Measurements from ENCODE around the gene SORBS2. TPM values are rescaled to one million over a fixed set of nuclear protein-coding genes. Genes with fewer than 3 reads are reported as not detected.
"Not testable (repeated sequence)": the region's sequence is repeated elsewhere in the genome, so short reads cannot be mapped to it uniquely, and the experiment has no call there.

Gene SORBS2
- total RNA-seq, 5 donors from 2014 or later (not counting 1 experiment from before 2014, with no cell fraction given) = 0.15 to 1.9 (median 0.98) TPM; not detected in 1

- POLR2A ChIA-PET = no interaction called here
- no peak for DNase-seq
- no peaks in the 10 kb centered on the region for H3K9me3 Mint-ChIP-seq
- H3K4me1 ChIP-seq (ENCODE audit: control insufficient read depth in 1 of 2, extremely low read depth in 1 of 2, insufficient read depth in 2 of 2, low read length in 2 of 2) = no peaks in the 10 kb centered on the region
- H3K36me3 Mint-ChIP-seq = no peaks in the 10 kb centered on the region
- H3K9me3 ChIP-seq = no peaks in the 10 kb centered on the region
- H3K27me3 ChIP-seq (replicated peaks in 1 of 2; ENCODE audit: control insufficient read depth in 2 of 2, extremely low read depth in 1 of 2, insufficient read depth in 2 of 2, low read length in 1 of 2) = peaks cover 0 to 9% of the 10 kb centered on the region in 2 experiments
- WGBS (ENCODE audit: insufficient coverage) = 94% methylated on average over 7 of the region's 15 CpGs
- no peaks in the 10 kb centered on the region for H3K36me3 ChIP-seq (ENCODE audit: control insufficient read depth in 2 of 2, extremely low read depth in 1 of 2, insufficient read depth in 1 of 2, low read length in 1 of 2)
- ATAC-seq (replicated peaks in 1 of 4) = no peak
- no peak overlapping the region for H3K4me3 ChIP-seq (ENCODE audit: control insufficient read depth in 1 of 2, extremely low read depth in 1 of 2, low read length in 1 of 2)
- no peak overlapping the region for H3K27ac Mint-ChIP-seq
- no peak overlapping the region for H3K4me3 Mint-ChIP-seq
- no peaks in the 10 kb centered on the region for H3K4me1 Mint-ChIP-seq
- no peak overlapping the region for H3K27ac ChIP-seq (ENCODE audit: low read length)
- CTCF ChIA-PET = no interaction called here
- peaks cover 13 to 20% of the 10 kb centered on the region in 2 donors for H3K27me3 Mint-ChIP-seq
Observed at GRCh38 chr4:185716577-185717376, 95.2 kb downstream of the SORBS2 start.

- Histone ChIP-seq H3K36me3 (ENCODE audit: control insufficient read depth in 2 of 2, extremely low read depth in 1 of 2, insufficient read depth in 1 of 2, low read length in 1 of 2) (no peaks in the 10 kb centered on the region), H3K4me1 (ENCODE audit: control insufficient read depth in 1 of 2, extremely low read depth in 1 of 2, insufficient read depth in 2 of 2, low read length in 2 of 2) (no peaks in the 10 kb centered on the region), H3K4me3 (ENCODE audit: control insufficient read depth in 1 of 2, extremely low read depth in 1 of 2, low read length in 1 of 2) (no peak overlapping the region), H3K27me3 (replicated peaks in 1 of 2; ENCODE audit: control insufficient read depth in 2 of 2, extremely low read depth in 1 of 2, insufficient read depth in 2 of 2, low read length in 1 of 2) (peaks cover 0 to 9% of the 10 kb centered on the region in 2 experiments), H3K27ac (ENCODE audit: low read length) (no peak overlapping the region), H3K9me3 (no peaks in the 10 kb centered on the region)
- Mint-ChIP-seq H3K4me3 (no peak overlapping the region), H3K27me3 (peaks cover 14 to 21% of the 10 kb centered on the region in 2 donors), H3K9me3 (no peaks in the 10 kb centered on the region), H3K27ac (no peak overlapping the region), H3K4me1 (no peaks in the 10 kb centered on the region), H3K36me3 (no peaks in the 10 kb centered on the region)
- ChIA-PET POLR2A (no interaction called here), CTCF (no interaction called here)
- WGBS (ENCODE audit: insufficient coverage) = 72% methylated on average over 3 of the region's 9 CpGs
- ATAC-seq (replicated peaks in 1 of 4) (no peak), DNase-seq (no peak)
Observed at GRCh38 chr4:185716141-185716551, 95.8 kb downstream of the SORBS2 start.

DNA sequence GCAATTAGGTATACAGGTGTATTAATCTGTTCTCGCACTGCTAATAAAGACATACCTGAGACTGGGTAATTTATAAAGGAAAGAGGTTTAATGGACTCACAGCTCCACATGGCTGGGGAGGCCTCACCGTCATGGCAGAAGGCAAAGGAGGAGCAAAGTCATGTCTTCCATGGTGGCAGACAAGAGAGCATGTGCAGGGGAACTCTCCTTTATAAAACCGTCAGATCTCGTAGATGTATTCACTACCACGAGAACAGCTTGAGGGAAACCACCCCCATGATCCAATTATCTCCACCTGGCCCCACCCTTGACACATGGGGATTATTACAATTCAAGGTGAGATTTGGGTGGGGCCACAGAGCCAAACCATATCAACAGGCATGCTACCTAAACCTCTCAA is 97.5 kb downstream of the SORBS2 start:
- WGBS (ENCODE audit: insufficient coverage) = no CpG with 5 or more reads among the region's 5 CpGs
- H3K4me3 ChIP-seq (ENCODE audit: control insufficient read depth in 1 of 2, extremely low read depth in 1 of 2, low read length in 1 of 2); H3K4me1 ChIP-seq (ENCODE audit: control insufficient read depth in 1 of 2, extremely low read depth in 1 of 2, insufficient read depth in 2 of 2, low read length in 2 of 2); CTCF ChIA-PET; H3K27me3 ChIP-seq (replicated peaks in 1 of 2; ENCODE audit: control insufficient read depth in 2 of 2, extremely low read depth in 1 of 2, insufficient read depth in 2 of 2, low read length in 1 of 2); H3K9me3 Mint-ChIP-seq; DNase-seq; POLR2A ChIA-PET; H3K36me3 Mint-ChIP-seq; H3K27ac Mint-ChIP-seq; ATAC-seq (replicated peaks in 1 of 4); H3K27ac ChIP-seq (ENCODE audit: low read length); H3K4me1 Mint-ChIP-seq; H3K9me3 ChIP-seq; H3K4me3 Mint-ChIP-seq; H3K36me3 ChIP-seq (ENCODE audit: control insufficient read depth in 2 of 2, extremely low read depth in 1 of 2, insufficient read depth in 1 of 2, low read length in 1 of 2): not testable (repeated sequence)
- peaks cover 21 to 23% of the 10 kb centered on the region in 2 donors for H3K27me3 Mint-ChIP-seq

- Histone ChIP-seq H3K36me3 (ENCODE audit: control insufficient read depth in 2 of 2, extremely low read depth in 1 of 2, insufficient read depth in 1 of 2, low read length in 1 of 2) (no peaks in the 10 kb centered on the region), H3K27ac (ENCODE audit: low read length) (no peak overlapping the region), H3K27me3 (replicated peaks in 1 of 2; ENCODE audit: control insufficient read depth in 2 of 2, extremely low read depth in 1 of 2, insufficient read depth in 2 of 2, low read length in 1 of 2) (peaks cover 0 to 9% of the 10 kb centered on the region in 2 experiments), H3K4me3 (ENCODE audit: control insufficient read depth in 1 of 2, extremely low read depth in 1 of 2, low read length in 1 of 2) (no peak overlapping the region), H3K4me1 (ENCODE audit: control insufficient read depth in 1 of 2, extremely low read depth in 1 of 2, insufficient read depth in 2 of 2, low read length in 2 of 2) (no peaks in the 10 kb centered on the region), H3K9me3 (no peaks in the 10 kb centered on the region)
- Mint-ChIP-seq H3K4me3 (no peak overlapping the region), H3K36me3 (no peaks in the 10 kb centered on the region), H3K27me3 (peaks cover 21 to 23% of the 10 kb centered on the region in 2 donors), H3K27ac (no peak overlapping the region), H3K4me1 (no peaks in the 10 kb centered on the region), H3K9me3 (peaks cover 0 to 4% (median 0%) of the 10 kb centered on the region in 3 donors)
- CTCF ChIA-PET = no interaction called here
- ATAC-seq (replicated peaks in 1 of 4) (no peak), DNase-seq (no peak)
- POLR2A ChIA-PET = no interaction called here
- 100% methylated on average over 1 of the region's 1 CpG for WGBS (ENCODE audit: insufficient coverage)
Observed at GRCh38 chr4:185713731-185714130, 98.3 kb downstream of the SORBS2 start.

- Mint-ChIP-seq H3K27ac (no peak overlapping the region), H3K4me3 (no peak overlapping the region), H3K9me3 (peaks cover 0 to 4% (median 0%) of the 10 kb centered on the region in 3 donors), H3K4me1 (no peaks in the 10 kb centered on the region), H3K27me3 (peaks cover 21 to 23% of the 10 kb centered on the region in 2 donors), H3K36me3 (no peaks in the 10 kb centered on the region)
- ChIA-PET POLR2A (no interaction called here), CTCF (no interaction called here)
- WGBS (ENCODE audit: insufficient coverage) = no CpG with 5 or more reads among the region's 5 CpGs
- no peak overlapping the region for H3K4me3 ChIP-seq (ENCODE audit: control insufficient read depth in 1 of 2, extremely low read depth in 1 of 2, low read length in 1 of 2)
- no peak overlapping the region for H3K27ac ChIP-seq (ENCODE audit: low read length)
- no peak for ATAC-seq (replicated peaks in 1 of 4)
- H3K27me3 ChIP-seq (replicated peaks in 1 of 2; ENCODE audit: control insufficient read depth in 2 of 2, extremely low read depth in 1 of 2, insufficient read depth in 2 of 2, low read length in 1 of 2) = peaks cover 0 to 9% of the 10 kb centered on the region in 2 experiments
- no peaks in the 10 kb centered on the region for H3K4me1 ChIP-seq (ENCODE audit: control insufficient read depth in 1 of 2, extremely low read depth in 1 of 2, insufficient read depth in 2 of 2, low read length in 2 of 2)
- no peaks in the 10 kb centered on the region for H3K9me3 ChIP-seq
- H3K36me3 ChIP-seq (ENCODE audit: control insufficient read depth in 2 of 2, extremely low read depth in 1 of 2, insufficient read depth in 1 of 2, low read length in 1 of 2) = no peaks in the 10 kb centered on the region
- DNase-seq = no peak
Observed at GRCh38 chr4:185713272-185713671, 98.7 kb downstream of the SORBS2 start.

DNA sequence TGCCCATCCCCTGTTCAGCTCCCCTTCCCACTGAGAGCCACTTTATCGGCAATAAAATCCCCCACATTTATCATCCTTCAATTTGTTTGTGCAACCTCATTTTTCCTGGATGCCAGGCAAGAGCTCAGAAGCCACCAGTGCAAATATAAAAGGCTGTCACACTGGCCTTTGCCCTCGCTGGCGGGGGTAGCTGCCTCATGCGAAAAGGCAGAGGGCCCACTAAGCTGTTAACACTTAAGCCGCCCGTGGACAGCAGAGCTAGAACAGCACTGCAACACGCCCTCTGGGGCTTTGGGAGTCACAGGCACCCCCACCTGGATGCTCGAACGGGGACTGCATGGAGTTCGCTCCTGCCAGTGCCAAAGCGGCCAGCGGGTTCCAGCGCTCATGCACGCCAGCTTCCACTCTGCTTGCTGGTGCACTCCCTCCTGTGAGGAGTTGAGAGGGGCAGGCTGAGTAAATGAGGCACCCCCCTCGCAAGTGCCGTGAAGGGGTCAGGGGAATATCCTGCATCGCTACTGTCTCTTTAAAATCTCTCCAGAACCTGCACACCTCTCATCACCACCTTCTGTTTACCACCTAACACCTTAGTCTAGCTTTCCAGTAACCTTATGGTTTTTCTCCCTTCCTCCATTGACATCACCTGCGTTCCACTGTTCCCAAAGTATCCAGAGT is 99.5 kb downstream of the SORBS2 start:
- CTCF ChIA-PET = no interaction called here
- H3K36me3 Mint-ChIP-seq = no peaks in the 10 kb centered on the region
- peaks cover 0 to 9% of the 10 kb centered on the region in 2 experiments for H3K27me3 ChIP-seq (replicated peaks in 1 of 2; ENCODE audit: control insufficient read depth in 2 of 2, extremely low read depth in 1 of 2, insufficient read depth in 2 of 2, low read length in 1 of 2)
- H3K4me3 ChIP-seq (ENCODE audit: control insufficient read depth in 1 of 2, extremely low read depth in 1 of 2, low read length in 1 of 2) = no peak overlapping the region
- H3K9me3 ChIP-seq = no peaks in the 10 kb centered on the region
- no peak overlapping the region for H3K27ac ChIP-seq (ENCODE audit: low read length)
- POLR2A ChIA-PET = no interaction called here
- H3K4me1 Mint-ChIP-seq = no peaks in the 10 kb centered on the region
- H3K4me3 Mint-ChIP-seq = no peak overlapping the region
- DNase-seq (no peak), ATAC-seq (replicated peaks in 1 of 4) (no peak)
- peaks cover 21 to 23% of the 10 kb centered on the region in 2 donors for H3K27me3 Mint-ChIP-seq
- H3K27ac Mint-ChIP-seq = no peak overlapping the region
- WGBS (ENCODE audit: insufficient coverage) = 79% methylated on average over 14 of the region's 18 CpGs
- no peaks in the 10 kb centered on the region for H3K36me3 ChIP-seq (ENCODE audit: control insufficient read depth in 2 of 2, extremely low read depth in 1 of 2, insufficient read depth in 1 of 2, low read length in 1 of 2)
- H3K4me1 ChIP-seq (ENCODE audit: control insufficient read depth in 1 of 2, extremely low read depth in 1 of 2, insufficient read depth in 2 of 2, low read length in 2 of 2) = no peaks in the 10 kb centered on the region
- H3K9me3 Mint-ChIP-seq = peaks cover 0 to 4% (median 0%) of the 10 kb centered on the region in 3 donors
